Prostate gland (tissue), 2 donors: ENCODE measurements around the gene FERMT3.

Experiments
- CTCF ChIP-seq, 4 experiments: fragments of 200-600 bp in 2 of 4; fragments of 450-650 bp in 2 of 4; sonication (generic) in 2 of 4; IDR thresholded peaks; 1 replicate in 3 of 4; 2 replicates in 1 of 4; pipeline ENCODE4 v1.5.1; 2016 to 2019; ENCODE audit warnings: antibody characterized with exemption in 4 of 4, mild to moderate bottlenecking in 2 of 4, moderate library complexity in 2 of 4
- POLR2A ChIP-seq: fragments of 450-650 bp; IDR thresholded peaks from one replicate; pipeline ENCODE4 v1.6.1; 2016; ENCODE audit warnings: antibody characterized with exemption, mild to moderate bottlenecking
- POLR2AphosphoS5 ChIP-seq: sonication (generic); formaldehyde crosslinking; IDR thresholded peaks from one replicate; pipeline ENCODE4 v1.6.1; 2017; ENCODE audit warnings: antibody characterized with exemption

- TF ChIP-seq CTCF (IDR thresholded peaks at IDR 0.05): no peak
- no peak for TF ChIP-seq POLR2AphosphoS5
- no peak for TF ChIP-seq POLR2A
Observed at GRCh38 chr11:64235437-64236161, 29.1 kb downstream of the FERMT3 start.
